AG08395 (cell line): Measurements from ENCODE around the gene MESP2.
"Not testable (repeated sequence)": the region's sequence is repeated elsewhere in the genome, so short reads cannot be mapped to it uniquely, and the experiment has no call there.

Experiments
- DNase-seq: peaks from one replicate; pipeline ENCODE4 v3.0.0; 2012; ENCODE audit warnings: mixed read lengths, low spot score

Gene MESP2

DNA sequence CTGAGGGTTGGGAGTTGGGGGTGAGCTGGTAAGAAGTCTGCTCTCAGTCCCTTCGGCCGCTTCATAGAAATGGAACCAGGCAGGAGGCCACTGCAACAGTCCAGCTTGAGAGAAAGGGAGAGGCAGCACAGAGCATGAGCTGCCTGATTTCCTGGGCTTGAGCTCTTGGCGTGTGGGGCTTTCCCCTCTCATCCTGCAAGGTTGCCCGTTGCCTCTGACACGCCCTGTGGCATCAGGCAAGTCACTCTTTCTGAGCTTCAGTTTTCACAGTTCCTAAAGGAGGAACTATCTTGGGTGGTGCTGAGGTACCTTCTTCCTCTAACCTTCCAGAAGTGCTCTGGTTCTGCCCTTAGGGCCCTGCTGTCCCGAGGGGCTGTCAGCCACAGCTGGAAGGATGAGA lies 4.9 kb downstream of the MESP2 start:
- no peak for DNase-seq

DNA sequence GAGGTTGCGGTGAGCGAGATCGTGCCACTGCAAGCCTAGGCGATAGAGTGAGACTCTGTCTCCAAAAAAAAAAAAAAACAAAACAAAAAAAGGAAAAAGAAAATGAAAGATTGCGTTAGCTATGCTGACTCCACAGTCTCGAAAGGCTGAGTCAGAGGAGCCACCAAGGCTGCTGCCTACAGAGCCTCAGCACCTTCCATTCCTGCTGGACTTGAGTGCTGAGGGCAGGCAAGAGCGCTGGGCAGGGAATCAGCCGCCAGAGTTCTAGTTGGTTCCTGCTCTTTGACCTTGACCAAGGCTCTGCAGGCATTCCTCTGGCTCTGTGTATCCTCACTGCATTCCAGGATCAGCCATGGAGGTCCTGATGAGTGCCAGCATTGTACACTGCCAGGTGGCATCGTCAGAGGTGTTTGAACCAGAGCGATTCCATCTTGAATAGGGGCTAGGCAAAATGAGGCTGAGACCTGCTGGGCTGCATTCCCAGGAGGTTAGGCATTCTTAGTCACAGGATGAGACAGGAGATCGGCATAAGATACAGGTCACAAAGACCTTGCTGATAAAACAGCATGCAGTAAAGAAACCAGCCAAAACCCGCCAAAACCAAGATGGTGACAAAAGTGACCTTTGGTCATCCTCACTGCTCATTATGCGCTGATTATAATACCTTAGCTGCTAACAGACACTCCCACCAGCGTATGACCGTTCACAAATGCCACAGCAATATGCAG lies 5.9 kb downstream of the MESP2 start:
- DNase-seq, result peak; percentile 62

DNA sequence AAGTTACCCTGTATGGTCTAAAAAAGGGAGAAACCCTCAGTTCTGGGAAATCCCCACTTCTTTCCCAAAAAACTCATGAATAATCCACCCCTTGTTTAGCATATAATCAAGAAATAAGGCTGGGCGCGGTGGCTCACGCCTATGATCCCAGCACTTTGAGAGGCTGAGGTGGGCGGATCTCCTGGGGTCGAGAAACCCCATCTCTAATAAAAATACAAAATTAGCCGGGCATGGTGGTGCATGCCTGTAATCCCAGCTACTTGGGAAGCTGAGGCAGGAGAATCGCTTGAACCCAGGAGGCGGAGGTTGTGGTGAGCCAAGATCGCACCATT lies 6.5 kb downstream of the MESP2 start:
- not testable (repeated sequence) for DNase-seq

GRCh38 chr15:89783111-89783860 lies 7.2 kb downstream of the MESP2 start:
- peak; percentile 70 for DNase-seq

DNA sequence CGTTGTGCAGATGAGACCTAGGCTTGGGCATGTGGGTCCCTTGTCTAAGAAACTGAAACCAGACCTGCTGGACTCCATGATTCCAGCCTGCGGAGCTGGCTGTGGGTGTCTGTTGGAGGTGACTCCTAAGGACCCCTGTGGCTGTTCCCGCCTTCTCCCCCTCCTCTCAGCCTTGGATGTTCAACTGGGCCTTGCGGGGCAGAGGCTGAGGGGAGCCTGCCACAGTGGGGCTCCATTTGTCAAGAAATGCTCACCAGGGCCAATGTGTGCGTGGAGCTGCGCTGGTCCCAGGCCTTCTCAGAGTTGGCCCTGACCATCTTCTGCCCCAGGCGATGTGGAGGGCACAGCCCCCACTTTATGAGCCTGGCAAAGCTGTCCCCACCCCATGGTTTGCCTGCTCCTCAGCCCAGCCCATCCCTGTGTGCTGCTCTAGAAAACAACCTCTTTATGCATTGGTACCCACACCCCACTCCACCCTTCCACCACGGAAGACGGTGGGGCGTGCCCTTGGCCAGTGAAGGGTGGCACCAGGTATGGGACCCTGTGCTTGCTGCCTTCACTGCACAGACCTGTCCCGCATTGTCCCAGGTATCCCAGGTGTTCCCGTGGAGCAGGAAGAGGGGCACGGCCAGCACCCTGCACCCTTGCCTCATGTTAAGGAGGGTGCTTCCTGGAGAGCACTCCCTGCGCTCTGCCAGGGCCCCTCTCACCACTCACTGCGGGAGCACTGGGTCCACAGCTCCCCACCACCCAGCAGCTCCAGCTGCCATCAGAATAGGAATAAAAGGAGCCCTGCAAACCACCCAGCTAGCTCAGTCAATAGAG lies 7.9 kb downstream of the MESP2 start:
- DNase-seq, result no peak

GRCh38 chr15:89784686-89784960 lies 8.5 kb downstream of the MESP2 start:
- no peak for DNase-seq

- no peak for DNase-seq
Measured at GRCh38 chr15:89785064-89785773, 9.1 kb downstream of the MESP2 start.

DNA sequence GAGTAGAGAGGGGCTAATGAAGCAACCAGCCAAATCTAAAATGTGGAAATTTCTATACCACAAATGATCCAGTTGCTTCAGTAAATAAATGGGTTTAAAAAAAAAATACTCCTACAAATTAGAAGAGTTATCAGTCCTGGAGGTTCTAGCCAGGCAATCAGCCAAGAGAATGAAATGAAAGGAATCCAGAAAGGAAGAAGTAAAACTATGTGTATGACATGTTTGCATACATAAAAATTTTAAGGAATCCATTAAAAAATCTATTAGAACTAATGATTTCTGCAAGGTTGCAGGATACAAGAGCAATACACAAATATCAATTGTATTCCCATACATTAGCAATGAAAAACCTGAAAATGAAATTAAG lies 9.6 kb downstream of the MESP2 start:
- DNase-seq, result no peak

DNA sequence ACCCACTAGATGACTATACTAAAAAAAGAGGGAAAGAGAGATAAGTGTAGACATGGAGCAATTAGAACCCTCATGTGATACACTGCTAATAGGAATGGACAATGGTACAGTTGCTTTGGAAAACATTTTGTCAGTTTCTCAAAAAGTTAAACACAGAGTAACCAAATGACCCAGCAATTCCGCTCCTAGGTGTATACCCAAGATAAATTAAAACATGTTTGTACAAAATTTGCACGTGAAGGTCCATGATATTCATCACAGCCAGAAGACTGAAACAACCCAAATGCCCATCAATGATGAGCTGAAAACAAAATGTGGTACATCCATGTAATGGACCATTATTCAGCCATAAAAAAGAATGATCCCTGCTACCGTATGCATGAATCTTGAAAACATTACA lies 11.8 kb downstream of the MESP2 start:
- no peak for DNase-seq

GRCh38 chr15:89788585-89788984 lies 12.5 kb downstream of the MESP2 start:
- not testable (repeated sequence) for DNase-seq

GRCh38 chr15:89790206-89790605 lies 14.1 kb downstream of the MESP2 start:
- no peak for DNase-seq

GRCh38 chr15:89790661-89791060 lies 14.5 kb downstream of the MESP2 start:
- no peak for DNase-seq

- DNase-seq, result no peak
Measured at GRCh38 chr15:89792106-89792805, 16.1 kb downstream of the MESP2 start.

- peak; percentile 39 for DNase-seq
Measured at GRCh38 chr15:89794627-89795241, 18.6 kb downstream of the MESP2 start.

GRCh38 chr15:89795996-89796395 lies 19.9 kb downstream of the MESP2 start:
- DNase-seq, result no peak

DNA sequence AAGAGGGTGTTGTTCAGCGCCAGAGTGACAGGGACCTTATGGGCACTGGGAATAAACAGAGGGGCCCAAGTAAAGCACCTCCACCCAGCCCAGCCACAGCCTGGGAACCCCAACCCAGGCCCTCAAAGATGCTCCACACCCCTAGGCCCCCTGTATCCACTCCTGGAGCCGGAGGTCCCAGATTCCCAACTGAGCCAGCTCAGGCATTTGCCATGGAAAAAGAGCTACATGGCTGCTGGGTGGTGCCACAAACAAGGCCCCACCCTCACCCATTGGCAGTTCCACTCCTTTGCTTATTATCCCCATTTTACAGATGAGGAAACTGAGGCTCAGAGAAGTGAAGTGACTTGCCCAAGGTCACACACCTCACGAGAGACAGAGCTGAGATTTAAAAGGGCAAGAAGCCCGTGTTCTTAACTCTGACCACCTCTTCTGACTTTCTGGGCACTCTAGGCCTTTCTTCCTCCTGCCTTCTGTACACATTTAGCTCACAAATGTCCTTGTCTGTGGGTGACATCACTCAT lies 21.6 kb downstream of the MESP2 start:
- DNase-seq, result no peak

GRCh38 chr15:89799011-89799911 lies 23.1 kb downstream of the MESP2 start:
- no peak for DNase-seq

DNA sequence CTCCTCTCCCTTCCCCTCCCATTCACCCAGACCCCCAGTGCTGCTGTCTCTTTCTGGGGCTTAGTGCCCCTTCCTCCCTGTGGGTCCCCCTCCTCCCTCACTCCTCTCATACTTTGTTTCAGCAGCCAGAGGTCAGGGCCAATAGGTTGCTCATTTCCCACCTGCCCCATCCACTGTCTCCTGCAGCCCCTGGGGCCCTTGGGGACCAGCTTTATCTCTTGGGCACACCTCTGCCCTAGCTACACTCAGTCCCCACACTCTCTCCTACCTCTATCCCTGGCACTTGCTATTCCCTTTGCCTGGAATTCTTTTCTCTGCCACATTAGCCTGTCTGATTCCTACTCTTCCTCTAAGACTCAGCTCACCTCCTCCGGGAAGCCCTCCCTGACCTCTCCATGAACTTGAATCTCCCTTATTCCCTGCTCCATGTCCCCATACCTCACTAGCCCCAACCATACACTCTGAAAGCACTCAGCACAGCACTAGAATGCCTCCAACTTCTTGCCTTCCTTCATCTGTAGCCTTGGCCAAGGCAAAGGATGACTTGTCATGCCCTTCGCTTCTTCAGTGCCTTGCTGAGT lies 23.9 kb downstream of the MESP2 start:
- no peak for DNase-seq

DNA sequence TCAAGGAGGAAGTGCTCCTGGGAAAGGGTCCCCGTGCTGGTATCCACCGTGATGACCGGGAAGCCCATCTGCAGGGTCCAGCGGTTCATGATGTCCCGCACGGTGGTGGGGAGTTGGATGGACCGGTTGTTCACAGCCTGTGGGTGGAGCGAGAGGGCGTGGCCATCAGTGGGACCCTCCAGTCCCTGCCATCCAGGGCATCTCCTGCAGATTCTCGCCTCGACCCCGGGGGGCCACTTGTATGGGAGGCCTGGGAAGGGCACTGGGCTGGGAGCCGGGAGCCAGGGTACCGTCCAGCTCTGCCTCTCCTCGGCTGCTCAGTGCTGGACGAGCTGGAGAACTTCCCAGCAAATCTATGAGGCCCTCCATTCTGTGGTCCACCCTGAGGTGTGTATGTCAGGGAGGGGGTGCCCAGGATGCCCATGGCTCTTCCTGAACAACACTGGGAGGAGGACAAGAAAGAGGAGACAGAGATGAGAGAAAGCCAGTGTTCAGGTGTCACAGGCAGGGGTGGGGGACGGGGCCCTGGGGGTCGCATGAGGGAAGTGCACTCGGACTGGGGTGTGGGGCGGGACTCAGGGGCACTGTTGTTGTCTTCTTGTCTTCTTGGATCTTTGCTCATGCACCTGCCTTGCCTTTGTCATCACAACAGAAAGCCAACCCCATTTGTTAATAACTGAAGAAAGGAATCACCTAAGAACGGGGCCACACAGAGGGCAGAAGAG lies 25.5 kb downstream of the MESP2 start:
- no peak for DNase-seq
